Measurements from ENCODE around the gene ANXA4. TPM values are rescaled to one million over a fixed set of nuclear protein-coding genes. Genes with fewer than 3 reads are reported as not detected.

Gene ANXA4
- total RNA-seq, 4 donors from 2014 or later, result 61.8 to 79.4 (median 73.9) TPM

GRCh38 chr2:69776886-69777785 is 35.2 kb downstream of the ANXA4 start:
- 88 to 95% methylated on average over 9 of the region's 9 CpGs for WGBS, 2 donors
- no peaks in the 10 kb centered on the region for H3K27me3 ChIP-seq
- no peak for DNase-seq (ENCODE audit: low spot score in 2 of 2)
- H3K36me3 ChIP-seq, result no peaks in the 10 kb centered on the region
- H3K4me3 ChIP-seq, result no peak overlapping the region
- peaks cover 0 to 5% (median 0%) of the 10 kb centered on the region in 4 donors for H3K9me3 ChIP-seq
- no peak overlapping the region for H3K27ac ChIP-seq
- TF ChIP-seq EP300 (IDR thresholded peaks at IDR 0.05) (no peak), POLR2A (IDR thresholded peaks at IDR 0.05) (no peak)
- TF ChIP-seq, protein P1, sequence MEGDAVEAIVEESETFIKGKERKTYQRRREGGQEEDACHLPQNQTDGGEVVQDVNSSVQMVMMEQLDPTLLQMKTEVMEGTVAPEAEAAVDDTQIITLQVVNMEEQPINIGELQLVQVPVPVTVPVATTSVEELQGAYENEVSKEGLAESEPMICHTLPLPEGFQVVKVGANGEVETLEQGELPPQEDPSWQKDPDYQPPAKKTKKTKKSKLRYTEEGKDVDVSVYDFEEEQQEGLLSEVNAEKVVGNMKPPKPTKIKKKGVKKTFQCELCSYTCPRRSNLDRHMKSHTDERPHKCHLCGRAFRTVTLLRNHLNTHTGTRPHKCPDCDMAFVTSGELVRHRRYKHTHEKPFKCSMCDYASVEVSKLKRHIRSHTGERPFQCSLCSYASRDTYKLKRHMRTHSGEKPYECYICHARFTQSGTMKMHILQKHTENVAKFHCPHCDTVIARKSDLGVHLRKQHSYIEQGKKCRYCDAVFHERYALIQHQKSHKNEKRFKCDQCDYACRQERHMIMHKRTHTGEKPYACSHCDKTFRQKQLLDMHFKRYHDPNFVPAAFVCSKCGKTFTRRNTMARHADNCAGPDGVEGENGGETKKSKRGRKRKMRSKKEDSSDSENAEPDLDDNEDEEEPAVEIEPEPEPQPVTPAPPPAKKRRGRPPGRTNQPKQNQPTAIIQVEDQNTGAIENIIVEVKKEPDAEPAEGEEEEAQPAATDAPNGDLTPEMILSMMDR (IDR thresholded peaks at IDR 0.05), result no peak
- H3K4me1 ChIP-seq, result peaks cover 0 to 52% (median 4%) of the 10 kb centered on the region in 4 donors

DNA sequence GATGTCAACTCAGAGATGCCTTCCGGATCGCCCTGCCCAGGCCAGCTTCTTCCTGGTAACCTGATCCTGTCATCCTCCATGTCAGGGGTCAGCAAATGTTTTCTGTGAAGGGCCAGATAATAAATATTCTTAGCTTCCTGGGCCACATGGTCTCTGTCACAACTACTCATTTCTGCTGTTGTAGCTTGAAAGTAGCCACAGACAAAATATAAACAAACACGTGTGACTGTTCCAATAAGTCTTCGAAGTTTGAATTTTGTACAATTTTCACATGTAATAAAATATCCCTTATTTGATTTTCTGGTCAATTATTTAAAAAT is 35.8 kb downstream of the ANXA4 start:
- no peak for DNase-seq (ENCODE audit: low spot score in 2 of 2)
- Histone ChIP-seq H3K27ac (no peak overlapping the region), H3K27me3 (no peaks in the 10 kb centered on the region), H3K9me3 (peaks cover 0 to 5% (median 0%) of the 10 kb centered on the region in 4 donors), H3K4me3 (no peak overlapping the region), H3K4me1 (peaks cover 0 to 47% (median 4%) of the 10 kb centered on the region in 4 donors), H3K36me3 (peaks cover 0 to 3% (median 0%) of the 10 kb centered on the region in 3 donors)
- 90 to 99% methylated on average over 4 of the region's 4 CpGs for WGBS, 2 donors
- no peak for TF ChIP-seq EP300 (IDR thresholded peaks at IDR 0.05)
- TF ChIP-seq, protein P1 (IDR thresholded peaks at IDR 0.05), result no peak
- no peak for TF ChIP-seq POLR2A (IDR thresholded peaks at IDR 0.05)

DNA sequence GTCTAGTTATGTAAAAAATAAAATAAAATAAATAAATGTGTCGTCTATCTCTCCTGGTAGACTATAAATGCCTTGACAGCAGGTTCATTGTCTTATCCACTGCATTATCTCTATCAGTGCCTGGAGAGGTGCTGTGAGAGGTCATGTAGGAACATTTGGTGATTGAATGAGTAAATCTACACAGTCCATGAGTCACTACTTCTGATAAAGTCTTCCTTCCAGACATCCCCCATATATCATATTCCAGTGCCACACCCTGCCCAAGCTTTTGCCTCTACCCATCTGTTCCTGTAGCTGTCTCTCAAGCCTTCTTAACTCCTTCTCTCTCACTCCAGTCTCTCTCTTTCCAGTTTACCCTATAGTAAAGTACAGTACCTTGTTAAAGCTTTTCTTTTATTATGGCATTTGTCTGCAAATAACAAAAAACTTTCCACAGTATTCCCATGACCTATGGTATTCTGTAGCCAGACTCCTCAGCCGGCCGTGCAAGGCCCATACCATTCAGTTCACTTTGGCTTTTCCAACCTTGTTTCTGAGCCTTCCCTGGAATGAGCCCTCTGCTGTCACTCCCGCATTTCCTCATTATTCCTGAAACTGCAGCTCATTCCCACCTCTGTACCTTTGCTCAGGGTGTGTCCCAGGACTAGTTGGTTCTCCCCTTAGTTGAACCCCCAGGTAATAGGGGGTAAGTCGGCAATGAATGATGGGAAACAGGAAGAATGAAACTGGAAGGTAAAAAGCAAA is 37.5 kb downstream of the ANXA4 start:
- Histone ChIP-seq H3K27me3 (no peaks in the 10 kb centered on the region), H3K4me1 (peaks cover 0 to 40% (median 4%) of the 10 kb centered on the region in 4 donors), H3K4me3 (no peak overlapping the region), H3K27ac (peak overlapping the region in 1 of 4 donors; percentile 38), H3K9me3 (peaks cover 0 to 5% (median 0%) of the 10 kb centered on the region in 4 donors), H3K36me3 (peaks cover 0 to 10% (median 0%) of the 10 kb centered on the region in 3 donors)
- 88% methylated on average over 5 of the region's 5 CpGs for WGBS, 2 donors
- DNase-seq (ENCODE audit: low spot score in 2 of 2), result no peak
- TF ChIP-seq, protein P1 (IDR thresholded peaks at IDR 0.05), result no peak
- TF ChIP-seq EP300 (IDR thresholded peaks at IDR 0.05) (no peak), POLR2A (IDR thresholded peaks at IDR 0.05) (no peak)

DNA sequence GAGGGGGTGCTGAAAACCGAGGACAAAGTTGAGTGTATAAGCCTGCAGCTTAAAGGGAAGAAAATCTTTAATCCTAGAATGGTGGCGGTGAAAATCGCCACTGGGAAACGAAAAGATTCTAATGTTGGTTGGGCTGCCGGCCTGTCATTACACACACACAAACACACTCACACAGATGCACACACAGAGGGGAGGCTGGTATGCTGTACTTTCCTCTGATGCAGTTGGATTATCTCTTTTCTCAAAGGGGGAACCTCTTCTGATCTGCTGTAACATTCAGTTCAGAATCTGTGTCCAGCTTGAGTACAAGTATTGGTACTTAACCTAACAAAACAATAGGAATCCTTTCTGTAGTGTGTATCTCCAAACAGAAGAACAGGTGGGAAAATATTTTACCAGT is 39.0 kb downstream of the ANXA4 start:
- H3K36me3 ChIP-seq, result peaks cover 0 to 16% (median 0%) of the 10 kb centered on the region in 3 donors
- H3K4me1 ChIP-seq, result peaks cover 0 to 27% (median 0%) of the 10 kb centered on the region in 4 donors
- H3K27ac ChIP-seq, result peak overlapping the region in 1 of 4 donors; percentile 38
- no peaks in the 10 kb centered on the region for H3K27me3 ChIP-seq
- peaks cover 0 to 5% (median 0%) of the 10 kb centered on the region in 4 donors for H3K9me3 ChIP-seq
- DNase-seq (ENCODE audit: low spot score in 2 of 2), result no peak
- TF ChIP-seq POLR2A (IDR thresholded peaks at IDR 0.05), result no peak
- TF ChIP-seq EP300 (IDR thresholded peaks at IDR 0.05), result no peak
- TF ChIP-seq, protein P1 (IDR thresholded peaks at IDR 0.05), result no peak
- WGBS, 2 donors, result 49 to 58% methylated on average over 5 of the region's 5 CpGs
- H3K4me3 ChIP-seq, result no peak overlapping the region

Data from tibial nerve (tissue), 4 donors.